Endothelial cell of umbilical vein (primary cell): ENCODE measurements around the gene LITAF.

ENCODE experiments used
- CTCF ChIP-seq, 2 donors: IDR thresholded peaks; 1 replicate in 1 of 2; 2 replicates in 1 of 2; pipeline ENCODE4 v1.5.1; 2011; ENCODE audit warnings: low read length in 2 of 2, mild to moderate bottlenecking in 2 of 2, moderate library complexity in 2 of 2, control low read depth in 1 of 2, inconsistent platforms in 1 of 2, low read depth in 1 of 2; ENCODE audit not compliant: insufficient read depth in 1 of 2; ENCODE audit errors: extremely low read depth in 1 of 2
- EZH2 ChIP-seq: IDR thresholded peaks from 2 replicates; pipeline ENCODE4 v1.6.1; 2012; ENCODE audit warnings: borderline replicate concordance, low read depth, mild to moderate bottlenecking, moderate library complexity, low read length, inconsistent platforms; ENCODE audit not compliant: severe bottlenecking
- GATA2 ChIP-seq: IDR thresholded peaks from 2 replicates; pipeline ENCODE4 v1.7.0; 2011; ENCODE audit warnings: low read depth, mild to moderate bottlenecking, moderate library complexity, mixed read lengths, low read length; ENCODE audit not compliant: insufficient read length, insufficient read depth
- MAX ChIP-seq: IDR thresholded peaks from 2 replicates; pipeline ENCODE4 v1.6.1; 2011; ENCODE audit not compliant: insufficient read depth, insufficient read length
- MYC ChIP-seq: IDR thresholded peaks from one replicate; pipeline ENCODE4 v1.6.1; 2011; ENCODE audit warnings: mild to moderate bottlenecking, low read depth, low read length
- POLR2A ChIP-seq: IDR thresholded peaks from 2 replicates; pipeline ENCODE4 v1.6.1; 2012; ENCODE audit warnings: low read depth, mild to moderate bottlenecking, control low read depth, low read length
- POLR2AphosphoS5 ChIP-seq: IDR thresholded peaks from 2 replicates; pipeline ENCODE4 v1.6.1; 2012; ENCODE audit warnings: low read depth, mild to moderate bottlenecking, control low read depth, low read length, moderate library complexity; ENCODE audit not compliant: insufficient read depth

DNA sequence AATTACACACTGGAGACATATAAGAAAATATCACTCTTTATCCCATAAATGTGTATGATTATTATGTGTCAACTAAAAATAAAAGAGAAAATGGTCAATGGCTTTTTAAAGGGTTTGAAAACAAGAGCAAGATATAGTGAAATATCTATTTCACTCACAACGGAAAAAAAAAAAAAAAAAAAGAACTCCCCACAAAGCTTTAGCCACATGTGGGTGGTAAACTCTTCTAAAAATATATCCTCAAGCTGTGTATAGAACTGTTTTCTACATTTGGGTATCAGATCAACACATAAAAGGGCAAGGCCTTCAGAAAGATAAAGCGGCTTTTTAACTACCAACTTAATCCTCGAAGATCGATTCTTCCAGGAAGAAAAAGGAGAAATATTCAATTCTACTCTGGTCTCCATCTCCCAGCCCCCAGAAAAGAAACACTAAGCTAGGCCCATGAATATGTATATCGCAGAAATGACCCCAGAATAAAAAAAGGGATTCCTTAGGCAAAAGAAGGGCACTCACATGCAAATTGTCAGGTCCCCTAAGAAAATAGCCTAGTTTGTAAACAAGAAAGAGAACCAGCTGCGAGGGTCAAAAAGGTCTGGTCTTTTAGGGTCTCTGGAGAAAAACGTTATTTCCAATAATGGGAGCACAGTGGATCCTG lies 4.4 kb downstream of the LITAF start:
- no peak for TF ChIP-seq GATA2
- no peak for TF ChIP-seq CTCF (IDR thresholded peaks at IDR 0.05; ENCODE audit: extremely low read depth in 1 of 2, insufficient read depth in 1 of 2, low read depth in 1 of 2, low read length in 2 of 2)
- no peak for TF ChIP-seq POLR2A
- no peak for TF ChIP-seq POLR2AphosphoS5
- no peak for TF ChIP-seq MAX
- TF ChIP-seq EZH2 = no peak
- TF ChIP-seq MYC = no peak
